Activated naive CD8-positive, alpha-beta T cell treated with anti-CD3 and anti-CD28 coated beads for 36 hours (primary cell): ENCODE measurements around the gene IRS2. TPM values are rescaled to one million over a fixed set of nuclear protein-coding genes. Genes with fewer than 3 reads are reported as not detected.

Source experiments
- DNase-seq: peaks from one replicate; pipeline ENCODE4 v3.0.0; 2021
- H3K27ac Mint-ChIP-seq: one replicate; pipeline ENCODE4 v1.8.0; 2022; ENCODE audit warnings: mild to moderate bottlenecking, moderate library complexity, mixed read lengths
- H3K27me3 Mint-ChIP-seq: one replicate; pipeline ENCODE4 v1.8.0; 2022; ENCODE audit warnings: mild to moderate bottlenecking, mixed read lengths
- H3K36me3 Mint-ChIP-seq: one replicate; pipeline ENCODE4 v1.8.0; 2021; ENCODE audit warnings: mild to moderate bottlenecking, mixed read lengths
- H3K4me1 Mint-ChIP-seq: one replicate; pipeline ENCODE4 v1.8.0; 2021; ENCODE audit warnings: mixed read lengths
- H3K4me3 Mint-ChIP-seq: one replicate; pipeline ENCODE4 v1.8.0; 2022; ENCODE audit warnings: mild to moderate bottlenecking, moderate library complexity, mixed read lengths
- H3K9me3 Mint-ChIP-seq: one replicate; pipeline ENCODE4 v1.8.0; 2022; ENCODE audit warnings: mixed read lengths
- total RNA-seq, 2 experiments: library from RNA; stranded (reverse); gene quantifications; one replicate each; pipeline ENCODE4 v1.2.3, GENCODE V29; 2021

Gene IRS2
- total RNA-seq, 2 experiments from 2014 or later = 1.8 to 1.9 TPM

- H3K4me3 Mint-ChIP-seq = no peak overlapping the region
- H3K36me3 Mint-ChIP-seq = peaks cover 2% of the 10 kb centered on the region
- peaks cover 33% of the 10 kb centered on the region for H3K27me3 Mint-ChIP-seq
- peaks cover 8% of the 10 kb centered on the region for H3K4me1 Mint-ChIP-seq
- H3K9me3 Mint-ChIP-seq = no peaks in the 10 kb centered on the region
- no peak overlapping the region for H3K27ac Mint-ChIP-seq
- DNase-seq = no peak
Observed at GRCh38 chr13:109706015-109706715, 80.2 kb downstream of the IRS2 start.

GRCh38 chr13:109704771-109705635 is 81.4 kb downstream of the IRS2 start:
- no peak overlapping the region for H3K27ac Mint-ChIP-seq
- H3K4me1 Mint-ChIP-seq = peaks cover 14% of the 10 kb centered on the region
- no peak overlapping the region for H3K4me3 Mint-ChIP-seq
- no peak for DNase-seq
- peaks cover 33% of the 10 kb centered on the region for H3K27me3 Mint-ChIP-seq
- H3K9me3 Mint-ChIP-seq = no peaks in the 10 kb centered on the region
- peaks cover 2% of the 10 kb centered on the region for H3K36me3 Mint-ChIP-seq

GRCh38 chr13:109703250-109703649 is 83.1 kb downstream of the IRS2 start:
- Mint-ChIP-seq H3K4me1 (peaks cover 12% of the 10 kb centered on the region), H3K9me3 (no peaks in the 10 kb centered on the region), H3K27me3 (peaks cover 33% of the 10 kb centered on the region)

More at GRCh38 chr13:109703250-109703649, 83.1 kb downstream of the IRS2 start:
- no peak overlapping the region for H3K4me3 Mint-ChIP-seq
- no peak for DNase-seq
- no peak overlapping the region for H3K27ac Mint-ChIP-seq
- peaks cover 2% of the 10 kb centered on the region for H3K36me3 Mint-ChIP-seq
